Nephron progenitor cell (in vitro differentiated cells): ENCODE results near the gene MRPS18A.
A peak's percentile ranks its signal among the peaks of the same experiment; 100 is the strongest.

ENCODE experiments used
- DNase-seq: peaks from one replicate; pipeline ENCODE4 v3.0.0; 2021
- H3K27ac Mint-ChIP-seq: 2 replicates; pipeline ENCODE4 v1.8.0; 2021; ENCODE audit warnings: mild to moderate bottlenecking, moderate library complexity, mixed read lengths
- H3K27me3 Mint-ChIP-seq: 2 replicates; pipeline ENCODE4 v1.8.0; 2021; ENCODE audit warnings: mild to moderate bottlenecking, low read depth, mixed read lengths; ENCODE audit not compliant: poor library complexity
- H3K36me3 Mint-ChIP-seq: 2 replicates; pipeline ENCODE4 v1.8.0; 2021; ENCODE audit warnings: low read depth, mixed read lengths
- H3K4me1 Mint-ChIP-seq: 2 replicates; pipeline ENCODE4 v1.8.0; 2021; ENCODE audit warnings: mixed read lengths
- H3K4me3 Mint-ChIP-seq: 2 replicates; pipeline ENCODE4 v1.8.0; 2021; ENCODE audit warnings: mild to moderate bottlenecking, moderate library complexity, mixed read lengths
- H3K9me3 Mint-ChIP-seq: 2 replicates; pipeline ENCODE4 v1.8.0; 2021; ENCODE audit warnings: mild to moderate bottlenecking, moderate library complexity, mixed read lengths
- CTCF ChIP-seq: fragments of 200-600 bp; sonication (generic); IDR thresholded peaks from 2 replicates; pipeline ENCODE4 v1.5.0; 2021; ENCODE audit warnings: antibody characterized with exemption

MRPS18A gene

GRCh38 chr6:43709654-43710303, 22.2 kb upstream of the MRPS18A start:
- H3K27ac Mint-ChIP-seq = no peak overlapping the region
- no peak overlapping the region for H3K4me3 Mint-ChIP-seq
- H3K27me3 Mint-ChIP-seq = peaks cover 14% of the 10 kb centered on the region
- TF ChIP-seq CTCF = no peak
- no peaks in the 10 kb centered on the region for H3K36me3 Mint-ChIP-seq
- peaks cover 70% of the 10 kb centered on the region for H3K4me1 Mint-ChIP-seq
- DNase-seq = no peak
- peaks cover 3% of the 10 kb centered on the region for H3K9me3 Mint-ChIP-seq

- peak overlapping the region; percentile 66 for H3K27ac Mint-ChIP-seq
- no peak for DNase-seq
- H3K4me3 Mint-ChIP-seq = no peak overlapping the region
- no peak for TF ChIP-seq CTCF
- peaks cover 67% of the 10 kb centered on the region for H3K4me1 Mint-ChIP-seq
- peaks cover 3% of the 10 kb centered on the region for H3K9me3 Mint-ChIP-seq
- H3K27me3 Mint-ChIP-seq = peaks cover 14% of the 10 kb centered on the region
- no peaks in the 10 kb centered on the region for H3K36me3 Mint-ChIP-seq
Measured at GRCh38 chr6:43708860-43709653, 21.5 kb upstream of the MRPS18A start.

- H3K4me1 Mint-ChIP-seq = peaks cover 74% of the 10 kb centered on the region
- H3K27ac Mint-ChIP-seq = no peak overlapping the region
Measured at GRCh38 chr6:43707767-43708166, 20.2 kb upstream of the MRPS18A start.

GRCh38 chr6:43707269-43707668, 19.7 kb upstream of the MRPS18A start:
- TF ChIP-seq CTCF = no peak
- Mint-ChIP-seq H3K36me3 (no peaks in the 10 kb centered on the region), H3K4me3 (no peak overlapping the region), H3K4me1 (peaks cover 74% of the 10 kb centered on the region), H3K9me3 (no peaks in the 10 kb centered on the region), H3K27me3 (peaks cover 14% of the 10 kb centered on the region), H3K27ac (no peak overlapping the region)
- DNase-seq = no peak

More at GRCh38 chr6:43707767-43708166, 20.2 kb upstream of the MRPS18A start:
- Mint-ChIP-seq H3K4me3 (no peak overlapping the region), H3K36me3 (no peaks in the 10 kb centered on the region), H3K27me3 (peaks cover 14% of the 10 kb centered on the region), H3K9me3 (peaks cover 3% of the 10 kb centered on the region)
- no peak for TF ChIP-seq CTCF
- no peak for DNase-seq

GRCh38 chr6:43706788-43707187, 19.2 kb upstream of the MRPS18A start:
- DNase-seq = no peak
- no peaks in the 10 kb centered on the region for H3K9me3 Mint-ChIP-seq
- peaks cover 14% of the 10 kb centered on the region for H3K27me3 Mint-ChIP-seq
- TF ChIP-seq CTCF = no peak
- H3K4me1 Mint-ChIP-seq = peaks cover 74% of the 10 kb centered on the region
- H3K27ac Mint-ChIP-seq = no peak overlapping the region
- H3K4me3 Mint-ChIP-seq = no peak overlapping the region
- H3K36me3 Mint-ChIP-seq = no peaks in the 10 kb centered on the region
